ENCODE measurements around the gene YIF1A. TPM values are rescaled to one million over a fixed set of nuclear protein-coding genes. Genes with fewer than 3 reads are reported as not detected.

Gene YIF1A
- total and polyA plus RNA-seq, 2 donors: 44.2 to 57.3 TPM

DNA sequence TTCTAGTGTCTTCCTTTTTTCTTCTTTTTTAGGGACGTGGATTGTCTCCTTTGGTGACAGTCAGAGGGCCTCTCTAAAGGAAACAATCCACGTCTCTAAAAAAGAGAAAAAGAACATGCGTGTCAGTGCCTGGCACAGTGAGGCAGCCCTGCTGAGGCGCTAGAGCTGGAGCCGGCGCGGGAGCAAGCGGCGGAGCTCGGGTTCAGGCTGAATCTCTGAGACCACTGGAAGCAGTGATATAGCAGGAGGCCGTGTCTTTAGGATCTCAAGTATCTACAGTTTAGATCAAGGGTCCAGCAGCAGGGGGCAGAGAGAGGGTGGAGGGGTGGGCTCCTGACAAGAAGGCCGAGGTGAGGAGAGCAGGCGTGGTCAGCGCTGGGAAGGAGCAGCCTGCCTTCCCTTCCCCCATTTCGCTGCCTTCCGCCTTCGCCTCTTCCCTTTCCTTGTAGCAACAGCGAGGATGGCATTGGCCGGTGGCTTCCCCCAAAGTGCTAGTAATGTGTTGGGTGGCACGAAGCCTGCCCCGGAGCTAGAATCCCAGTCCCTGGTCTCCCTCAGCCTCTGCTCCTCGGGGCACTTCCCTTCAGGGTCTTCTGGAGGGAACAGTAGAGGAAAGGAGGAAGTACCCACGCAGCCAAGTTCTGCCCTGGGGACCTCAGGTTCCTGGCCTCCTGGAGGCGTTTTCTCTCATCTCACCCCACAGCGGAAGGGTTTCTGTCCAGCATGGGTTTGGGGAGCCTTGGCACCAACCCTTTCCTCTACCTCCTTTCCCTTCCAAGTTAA, 48.8 kb downstream of the YIF1A start:
- no peaks in the 10 kb centered on the region for H3K9me3 ChIP-seq (ENCODE audit: control insufficient read depth in 2 of 2, insufficient read depth in 1 of 2, low read length in 1 of 2)
- H3K27ac ChIP-seq (ENCODE audit: low read depth in 1 of 2, low read length in 1 of 2): peak overlapping the region in 1 of 2 donors; percentile 97
- WGBS: 91% methylated on average over 25 of the region's 25 CpGs
- peaks cover 58 to 84% of the 10 kb centered on the region in 2 donors for H3K4me1 ChIP-seq (ENCODE audit: control insufficient read depth in 2 of 2, insufficient read depth in 2 of 2, low read length in 2 of 2)
- H3K36me3 ChIP-seq (ENCODE audit: control insufficient read depth in 2 of 2, insufficient read depth in 2 of 2, low read length in 1 of 2): peaks cover 23 to 48% of the 10 kb centered on the region in 2 donors
- peak in 1 of 9 donors; percentile 18 for DNase-seq (ENCODE audit: low read depth in 6 of 9, low spot score in 9 of 9)
- H3K4me3 ChIP-seq (ENCODE audit: low read length in 2 of 2): no peak overlapping the region
- no peaks in the 10 kb centered on the region for H3K27me3 ChIP-seq (ENCODE audit: control insufficient read depth in 2 of 2, insufficient read depth in 1 of 2, low read length in 1 of 2)

DNA sequence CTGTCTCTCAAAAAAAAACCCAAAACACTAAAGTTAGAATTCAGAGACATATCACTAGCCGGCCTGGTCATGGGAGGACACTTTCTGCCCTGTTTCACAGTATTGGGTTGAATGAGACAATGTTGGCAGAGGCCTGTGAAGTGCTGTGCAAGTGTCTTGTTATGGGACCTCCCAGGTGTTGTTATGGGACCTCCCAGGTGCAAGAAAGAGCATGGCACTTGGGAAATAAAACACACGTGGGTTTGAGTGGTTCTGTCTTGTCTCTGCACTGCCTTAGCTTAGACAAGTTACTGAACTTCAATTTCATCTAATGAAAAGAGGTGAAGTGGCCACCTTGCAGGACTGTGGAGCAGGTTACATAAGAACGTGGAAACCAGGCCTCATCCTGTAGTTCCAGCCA, 49.4 kb downstream of the YIF1A start:
- Histone ChIP-seq H3K36me3 (ENCODE audit: control insufficient read depth in 2 of 2, insufficient read depth in 2 of 2, low read length in 1 of 2) (peaks cover 25 to 48% of the 10 kb centered on the region in 2 donors), H3K4me3 (ENCODE audit: low read length in 2 of 2) (no peak overlapping the region), H3K27ac (ENCODE audit: low read depth in 1 of 2, low read length in 1 of 2) (peak overlapping the region; percentile 3 to 97), H3K27me3 (ENCODE audit: control insufficient read depth in 2 of 2, insufficient read depth in 1 of 2, low read length in 1 of 2) (no peaks in the 10 kb centered on the region), H3K4me1 (ENCODE audit: control insufficient read depth in 2 of 2, insufficient read depth in 2 of 2, low read length in 2 of 2) (peaks cover 53 to 77% of the 10 kb centered on the region in 2 donors), H3K9me3 (ENCODE audit: control insufficient read depth in 2 of 2, insufficient read depth in 1 of 2, low read length in 1 of 2) (no peaks in the 10 kb centered on the region)
- DNase-seq (ENCODE audit: low read depth in 6 of 9, low spot score in 9 of 9): peak in 3 of 9 donors; percentile 42 to 70 (median 48)
- WGBS: 69% methylated on average over 3 of the region's 3 CpGs

DNA sequence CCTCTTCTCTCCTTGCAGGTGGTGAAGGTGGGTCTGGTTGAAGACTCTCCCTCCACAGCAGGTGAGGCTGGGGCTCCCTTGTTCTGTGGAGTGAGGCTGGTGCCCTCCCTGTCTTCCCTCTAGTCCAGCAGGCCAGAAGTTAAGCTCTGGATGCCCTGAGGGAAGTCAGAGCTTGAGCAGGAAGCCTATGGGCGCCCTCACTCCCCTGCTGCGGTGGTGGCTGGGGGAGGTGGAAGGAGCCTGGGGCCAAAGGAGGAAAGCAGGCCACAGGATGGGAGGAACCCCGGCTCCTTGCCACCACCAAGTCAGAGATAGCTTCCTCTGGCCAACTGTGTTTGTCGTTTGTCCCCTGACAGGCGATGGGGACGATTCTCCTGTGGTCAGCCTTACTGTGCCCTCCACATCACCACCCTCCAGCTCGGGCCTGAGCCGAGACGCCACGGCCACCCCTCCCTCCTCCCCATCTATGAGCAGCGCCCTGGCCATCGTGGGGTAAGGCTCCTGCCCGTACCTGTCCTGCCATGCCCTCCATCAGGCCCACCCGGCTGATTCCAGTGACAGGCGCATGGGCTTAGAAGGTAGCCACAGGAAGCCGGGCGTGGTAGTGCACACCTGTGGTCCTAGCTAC, 50.0 kb downstream of the YIF1A start:
- no peak for DNase-seq (ENCODE audit: low read depth in 6 of 9, low spot score in 9 of 9)
- 94% methylated on average over 17 of the region's 17 CpGs for WGBS
- Histone ChIP-seq H3K27me3 (ENCODE audit: control insufficient read depth in 2 of 2, insufficient read depth in 1 of 2, low read length in 1 of 2) (no peaks in the 10 kb centered on the region), H3K27ac (ENCODE audit: low read depth in 1 of 2, low read length in 1 of 2) (peak overlapping the region in 1 of 2 donors; percentile 97), H3K4me1 (ENCODE audit: control insufficient read depth in 2 of 2, insufficient read depth in 2 of 2, low read length in 2 of 2) (peaks cover 46 to 71% of the 10 kb centered on the region in 2 donors), H3K4me3 (ENCODE audit: low read length in 2 of 2) (no peak overlapping the region), H3K9me3 (ENCODE audit: control insufficient read depth in 2 of 2, insufficient read depth in 1 of 2, low read length in 1 of 2) (no peaks in the 10 kb centered on the region), H3K36me3 (ENCODE audit: control insufficient read depth in 2 of 2, insufficient read depth in 2 of 2, low read length in 1 of 2) (peaks cover 31 to 54% of the 10 kb centered on the region in 2 donors)

DNA sequence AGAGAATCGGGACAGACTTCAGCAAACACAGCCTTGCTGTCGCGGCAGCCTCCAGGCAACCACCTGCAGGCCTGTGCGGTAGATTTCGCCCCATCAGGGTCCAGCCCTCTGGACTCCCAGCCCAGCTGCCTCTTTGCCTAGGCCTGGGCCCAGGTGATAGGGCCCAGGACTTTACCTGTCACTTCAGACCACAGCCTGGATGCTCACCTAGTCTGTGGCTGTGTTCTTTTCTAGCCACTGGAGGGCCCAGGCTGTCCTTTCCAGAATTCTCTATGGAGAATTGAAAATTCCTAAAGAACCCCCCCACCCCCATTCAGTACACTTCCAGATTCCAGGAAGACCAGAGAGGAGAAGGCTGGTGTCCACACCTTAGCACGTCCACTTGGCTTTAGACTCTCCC, 51.1 kb downstream of the YIF1A start:
- H3K27ac ChIP-seq (ENCODE audit: low read depth in 1 of 2, low read length in 1 of 2): no peak overlapping the region
- H3K36me3 ChIP-seq (ENCODE audit: control insufficient read depth in 2 of 2, insufficient read depth in 2 of 2, low read length in 1 of 2): peaks cover 41 to 64% of the 10 kb centered on the region in 2 donors
- DNase-seq (ENCODE audit: low read depth in 6 of 9, low spot score in 9 of 9): no peak
- 98% methylated on average over 6 of the region's 6 CpGs for WGBS
- peaks cover 38 to 60% of the 10 kb centered on the region in 2 donors for H3K4me1 ChIP-seq (ENCODE audit: control insufficient read depth in 2 of 2, insufficient read depth in 2 of 2, low read length in 2 of 2)
- no peaks in the 10 kb centered on the region for H3K9me3 ChIP-seq (ENCODE audit: control insufficient read depth in 2 of 2, insufficient read depth in 1 of 2, low read length in 1 of 2)
- H3K4me3 ChIP-seq (ENCODE audit: low read length in 2 of 2): no peak overlapping the region
- no peaks in the 10 kb centered on the region for H3K27me3 ChIP-seq (ENCODE audit: control insufficient read depth in 2 of 2, insufficient read depth in 1 of 2, low read length in 1 of 2)

DNA sequence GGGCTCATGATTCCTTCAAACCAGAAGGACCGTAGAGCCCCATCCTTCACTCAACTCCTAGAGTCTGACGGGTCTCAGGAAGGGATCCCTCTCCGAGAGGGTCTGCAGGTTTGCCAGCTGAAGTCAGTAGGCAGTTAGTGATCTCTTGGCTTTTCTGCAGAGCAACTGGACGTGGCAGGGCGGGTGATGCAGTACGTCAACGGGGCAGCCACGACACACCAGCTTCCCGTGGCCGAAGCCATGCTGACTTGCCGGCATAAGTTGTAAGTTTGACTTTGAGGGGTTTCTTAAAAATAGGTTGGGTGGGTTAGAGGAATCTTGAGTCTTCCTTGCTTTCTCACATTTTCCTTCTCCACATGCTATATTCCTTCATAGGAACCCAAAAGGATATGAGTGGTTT, 53.8 kb downstream of the YIF1A start:
- Histone ChIP-seq H3K27ac (ENCODE audit: low read depth in 1 of 2, low read length in 1 of 2) (no peak overlapping the region), H3K36me3 (ENCODE audit: control insufficient read depth in 2 of 2, insufficient read depth in 2 of 2, low read length in 1 of 2) (peaks cover 65 to 72% of the 10 kb centered on the region in 2 donors), H3K9me3 (ENCODE audit: control insufficient read depth in 2 of 2, insufficient read depth in 1 of 2, low read length in 1 of 2) (no peaks in the 10 kb centered on the region), H3K4me1 (ENCODE audit: control insufficient read depth in 2 of 2, insufficient read depth in 2 of 2, low read length in 2 of 2) (peaks cover 15 to 36% of the 10 kb centered on the region in 2 donors), H3K27me3 (ENCODE audit: control insufficient read depth in 2 of 2, insufficient read depth in 1 of 2, low read length in 1 of 2) (no peaks in the 10 kb centered on the region), H3K4me3 (ENCODE audit: low read length in 2 of 2) (no peak overlapping the region)
- no peak for DNase-seq (ENCODE audit: low read depth in 6 of 9, low spot score in 9 of 9)
- whole genome bisulfite sequencing: 97% methylated on average over 11 of the region's 11 CpGs

Other genes with a start within 250 kb of the YIF1A start
- gene GAL3ST3, start 240.0 kb downstream of the YIF1A start, total RNA-seq: 0.42 TPM
- 0.25 TPM for gene GAL3ST3, start 240.0 kb downstream of the YIF1A start, polyA plus RNA-seq
- gene SF3B2, start 236.8 kb downstream of the YIF1A start, total RNA-seq: 127 TPM
- gene SF3B2, start 236.8 kb downstream of the YIF1A start, polyA plus RNA-seq: 147 TPM
- 9.2 TPM for gene PACS1, start 218.9 kb downstream of the YIF1A start, total RNA-seq
- gene PACS1, start 218.9 kb downstream of the YIF1A start, polyA plus RNA-seq: 29.5 TPM
- 12.6 TPM for gene KLC2, start 31.4 kb downstream of the YIF1A start, total RNA-seq
- gene KLC2, start 31.4 kb downstream of the YIF1A start, polyA plus RNA-seq: 36.5 TPM
- gene RAB1B, start 20.5 kb downstream of the YIF1A start, total RNA-seq: 80.8 TPM
- gene RAB1B, start 20.5 kb downstream of the YIF1A start, polyA plus RNA-seq: 105 TPM
- gene CNIH2, start 11.0 kb downstream of the YIF1A start, total RNA-seq: 1.6 TPM
- 1.6 TPM for gene CNIH2, start 11.0 kb downstream of the YIF1A start, polyA plus RNA-seq
- gene TMEM151A, start 2.8 kb upstream of the YIF1A start, total RNA-seq: not detected
- gene TMEM151A, start 2.8 kb upstream of the YIF1A start, polyA plus RNA-seq: 0.02 TPM
- 3.0 TPM for gene CD248, start 27.9 kb upstream of the YIF1A start, total RNA-seq
- 7.7 TPM for gene CD248, start 27.9 kb upstream of the YIF1A start, polyA plus RNA-seq
- gene RIN1, start 47.3 kb upstream of the YIF1A start, total RNA-seq: 1.1 TPM
- 5.8 TPM for gene RIN1, start 47.3 kb upstream of the YIF1A start, polyA plus RNA-seq
- 43.1 TPM for gene BRMS1, start 56.0 kb upstream of the YIF1A start, total RNA-seq
- gene BRMS1, start 56.0 kb upstream of the YIF1A start, polyA plus RNA-seq: 63.0 TPM
- gene B4GAT1, start 58.5 kb upstream of the YIF1A start, total RNA-seq: 9.9 TPM
- gene B4GAT1, start 58.5 kb upstream of the YIF1A start, polyA plus RNA-seq: 10.3 TPM
- 1.6 TPM for gene SLC29A2, start 82.6 kb upstream of the YIF1A start, total RNA-seq
- gene SLC29A2, start 82.6 kb upstream of the YIF1A start, polyA plus RNA-seq: 14.2 TPM
- gene NPAS4, start 131.9 kb upstream of the YIF1A start, total RNA-seq: not detected
- 0.05 TPM for gene NPAS4, start 131.9 kb upstream of the YIF1A start, polyA plus RNA-seq
- 84.3 TPM for gene MRPL11, start 149.7 kb upstream of the YIF1A start, total RNA-seq
- 45.3 TPM for gene MRPL11, start 149.7 kb upstream of the YIF1A start, polyA plus RNA-seq
- gene PELI3, start 177.8 kb upstream of the YIF1A start, total RNA-seq: 1.5 TPM
- 2.4 TPM for gene PELI3, start 177.8 kb upstream of the YIF1A start, polyA plus RNA-seq
- 36.4 TPM for gene DPP3, start 191.3 kb upstream of the YIF1A start, total RNA-seq
- gene DPP3, start 191.3 kb upstream of the YIF1A start, polyA plus RNA-seq: 23.2 TPM
- gene BBS1, start 221.5 kb upstream of the YIF1A start, total RNA-seq: 11.0 TPM
- gene BBS1, start 221.5 kb upstream of the YIF1A start, polyA plus RNA-seq: 14.1 TPM

Measured in thymus (tissue), 11 donors.